K562 (cell line): ENCODE data around the gene SMC3. TPM values are rescaled to one million over a fixed set of nuclear protein-coding genes. Genes with fewer than 3 reads are reported as not detected.
A peak's percentile ranks its signal among the peaks of the same experiment; 100 is the strongest.

ENCODE experiments used
- CEBPG ChIP-seq, 3 experiments: fragments of 200-800 bp in 1 of 3; sonication (Bioruptor generic) in 1 of 3; sonication (generic) in 1 of 3; formaldehyde crosslinking in 1 of 3; IDR thresholded peaks in 2 of 3; conservative IDR thresholded peaks in 1 of 3; 2 replicates each; pipeline versions ENCODE4 v1.6.1 to v1.8.0; 2016 to 2022; ENCODE audit warnings: missing compliant biosample characterization in 2 of 3, missing genetic modification characterization in 2 of 3, mild to moderate bottlenecking in 1 of 3, missing genetic modification reagents in 1 of 3
- CTBP1 ChIP-seq: fragments of 450-650 bp; IDR thresholded peaks from 2 replicates; pipeline ENCODE4 v1.6.1; 2016; ENCODE audit warnings: borderline replicate concordance
- EP300 ChIP-seq: IDR thresholded peaks from 2 replicates; pipeline ENCODE4 v1.6.1; 2012; ENCODE audit warnings: low read length, improper control_type of control experiment
- HMG20A ChIP-seq: fragments of 450-650 bp; formaldehyde crosslinking; conservative IDR thresholded peaks from 2 replicates; pipeline ENCODE4 v1.4.0; 2020; ENCODE audit warnings: mild to moderate bottlenecking, mixed read lengths
- L3MBTL2 ChIP-seq: fragments of 450-650 bp; IDR thresholded peaks from 2 replicates; pipeline ENCODE4 v1.6.1; 2016; ENCODE audit warnings: mild to moderate bottlenecking, moderate library complexity
- MECOM ChIP-seq: fragments of 250-450 bp; sonication (Bioruptor Pico); IDR thresholded peaks from 2 replicates; pipeline ENCODE4 v1.8.0; 2022; ENCODE audit warnings: inconsistent platforms
- MITF ChIP-seq: IDR thresholded peaks from 2 replicates; pipeline ENCODE4 v1.6.1; 2014; ENCODE audit warnings: antibody characterized with exemption
- POLR2H ChIP-seq: IDR thresholded peaks from 2 replicates; pipeline ENCODE4 v1.6.1; 2016; ENCODE audit warnings: missing genetic modification characterization, low read depth, mild to moderate bottlenecking, control low read depth, missing compliant biosample characterization, moderate library complexity
- SPI1 ChIP-seq: IDR thresholded peaks from 2 replicates; pipeline ENCODE4 v1.6.1; 2011; ENCODE audit warnings: low read depth, low read length, control low read depth, borderline replicate concordance
- TBL1XR1 ChIP-seq, 2 experiments: IDR thresholded peaks; 2 replicates each; pipeline ENCODE4 v1.6.1; 2012; ENCODE audit warnings: improper control_type of control experiment in 2 of 2, low read length in 2 of 2, mild to moderate bottlenecking in 1 of 2
- ZFP1 ChIP-seq: fragments of 450-650 bp; formaldehyde crosslinking; IDR thresholded peaks from 2 replicates; pipeline ENCODE4 v1.4.0; 2020; ENCODE audit warnings: mild to moderate bottlenecking, mixed read lengths
- ZNF24 ChIP-seq: fragments of 450-650 bp; IDR thresholded peaks from 2 replicates; pipeline ENCODE4 v1.6.1; 2016
- polyA plus RNA-seq, 8 experiments: library from polyadenylated mRNA; depleted of rRNA in 4 of 8; stranded (reverse) in 5 of 8; unstranded in 3 of 8; fragments of >200 nt; fragmentation: Nextera tagmentation in 2 of 8; fragmentation: Illumina TruSeq in 1 of 8; extraction: Ambion mirVana in 2 of 8; extraction: Trizol in 1 of 8; gene quantifications; 2 replicates each; pipeline versions ENCODE4 v1.2.1 to v1.2.3, GENCODE V29; 2011 to 2014; ENCODE audit warnings: inconsistent platforms in 1 of 8, missing spikeins in 1 of 8
- total RNA-seq, 7 experiments: library from RNA; depleted of rRNA in 6 of 7; stranded (reverse); fragments of >200 nt in 6 of 7; fragmentation: Illumina TruSeq in 2 of 7; extraction: Trizol in 2 of 7; gene quantifications; 2 replicates each; pipeline versions ENCODE4 v1.2.1 to v1.2.3, GENCODE V29; 2011 to 2021; ENCODE audit warnings: low replicate concordance in 1 of 7

SMC3 gene
- total and polyA plus RNA-seq, 9 of the 15 experiments (the other 6 are each of a cell fraction or from before 2014, with no cell fraction given), result 21.3 to 62.6 (median 39.3) TPM

GRCh38 chr10:110562348-110562747 lies 5.1 kb upstream of the SMC3 start (continued):
- no peak for TF ChIP-seq MITF
- 0 out of 2 replicates have a peak, but pooled peaks have one; percentile 39 for TF ChIP-seq POLR2H (tag)
- TF ChIP-seq CTBP1, result peak; percentile 30; the same call in 1 of the 2 replicates
- no peak for TF ChIP-seq ZFP1 (CRISPR knock-in tag)
- TF ChIP-seq MECOM (CRISPR knock-in tag), result peak; percentile 44; the same call in 1 of the 2 replicates
- TF ChIP-seq SPI1, result 0 out of 2 replicates have a peak, but pooled peaks have one; percentile 7
- TF ChIP-seq HMG20A (CRISPR knock-in tag), result no peak
- no peak for TF ChIP-seq TBL1XR1 (IDR thresholded peaks at IDR 0.05; ENCODE audit: low read length in 2 of 2)
- TF ChIP-seq ZNF24, result no peak
- peak; percentile 47; the same call in 1 of the 2 replicates for TF ChIP-seq EP300
- peak; percentile 90 for TF ChIP-seq CEBPG (CRISPR knock-in tag; IDR thresholded peaks at IDR 0.05)
- peak in 1 of 2 experiments; percentile 88; a peak in 2 of 4 replicates for TF ChIP-seq CEBPG (tag; conservative IDR thresholded peaks at IDR 0.05 in 1 of 2, IDR thresholded peaks at IDR 0.05 in 1 of 2)
- peak; percentile 17; the same call in 1 of the 2 replicates for TF ChIP-seq L3MBTL2
